ENCODE measurements around the gene NBPF3. TPM values are rescaled to one million over a fixed set of nuclear protein-coding genes. Genes with fewer than 3 reads are reported as not detected.

The NBPF3 gene
- total RNA-seq, 1 donor from 2014 or later: 11.0 TPM

- no peak for FAIRE-seq
Observed at GRCh38 chr1:21534146-21534545, 94.2 kb downstream of the NBPF3 start.

More at GRCh38 chr1:21534146-21534545, 94.2 kb downstream of the NBPF3 start:
- no peak for DNase-seq (ENCODE audit: low spot score in 2 of 2)

Other genes with a start within 250 kb of the NBPF3 start
- 8.2 TPM for gene ECE1, start 149.7 kb upstream of the NBPF3 start, total RNA-seq
- 4.9 TPM for gene ALPL, start 69.3 kb downstream of the NBPF3 start, total RNA-seq
- 18.8 TPM for gene RAP1GAP, start 229.2 kb downstream of the NBPF3 start, total RNA-seq

All from frontal cortex (tissue), 4 donors.